IMR-90 (cell line): Measurements from ENCODE around the gene UFSP1. TPM values are rescaled to one million over a fixed set of nuclear protein-coding genes. Genes with fewer than 3 reads are reported as not detected.
A peak's percentile ranks its signal among the peaks of the same experiment; 100 is the strongest.
"Not testable (repeated sequence)": the region's sequence is repeated elsewhere in the genome, so short reads cannot be mapped to it uniquely, and the experiment has no call there.

Source experiments
- ATAC-seq: fragments of 200-7000 bp; cut with Tn5 transposase; 2 replicates; pipeline ENCODE4 v1.9.1; 2020; ENCODE audit warnings: low read depth, mild to moderate bottlenecking, moderate library complexity
- Bru-seq: library from RNA; stranded (reverse); fragments of 400-500 nt; gene quantifications from one replicate; lab custom pipeline; 2021; lab: Mats Ljungman, UMichigan
- BruChase-seq, 2 experiments: library from RNA; stranded (reverse); fragments of 400-500 nt; gene quantifications; one replicate each; lab custom pipeline; 2021; lab: Mats Ljungman, UMichigan
- BruUV-seq: library from RNA; stranded (reverse); fragments of 400-500 nt; replicated peaks from 2 replicates; lab custom pipeline; 2021; lab: Mats Ljungman, UMichigan
- CTCF ChIA-PET: fragments of 300-600 bp; formaldehyde crosslinking; extraction: SDS; loops from one replicate; lab custom pipeline; 2021; ENCODE audit warnings: antibody characterized with exemption; lab: Yijun Ruan, JAX
- POLR2A ChIA-PET: fragments of 300-600 bp; sonication (Branson Sonifier 250); formaldehyde crosslinking; loops from one replicate; lab custom pipeline; 2022; ENCODE audit warnings: antibody characterized with exemption; ENCODE audit not compliant: unreplicated experiment; lab: Charles Lee
- DNase-seq: peaks from one replicate; pipeline ENCODE4 v3.0.0; 2013
- H2AFZ ChIP-seq: replicated peaks from 2 replicates; pipeline ENCODE3; 2013; ENCODE audit warnings: low read length, mild to moderate bottlenecking; ENCODE audit not compliant: poor library complexity
- H2AK5ac ChIP-seq: 2 replicates; pipeline ENCODE4 v1.6.1; 2013; ENCODE audit warnings: low read depth, low read length, inconsistent platforms
- H2AK9ac ChIP-seq: replicated peaks from 2 replicates; pipeline ENCODE3; 2013; ENCODE audit warnings: mild to moderate bottlenecking, low read depth, low read length, moderate library complexity; ENCODE audit not compliant: poor library complexity
- H2BK120ac ChIP-seq: 2 replicates; pipeline ENCODE4 v1.6.1; 2013; ENCODE audit warnings: low read depth, low read length, inconsistent platforms
- H2BK15ac ChIP-seq: 3 replicates; pipeline ENCODE4 v1.6.1; 2013; ENCODE audit warnings: low read depth, low read length, inconsistent platforms
- H2BK20ac ChIP-seq: 2 replicates; pipeline ENCODE4 v1.6.1; 2013; ENCODE audit warnings: low read depth, mild to moderate bottlenecking, inconsistent platforms, low read length, moderate library complexity
- H2BK5ac ChIP-seq: 2 replicates; pipeline ENCODE4 v1.6.1; 2013; ENCODE audit warnings: mild to moderate bottlenecking, low read depth, low read length, inconsistent platforms; ENCODE audit not compliant: poor library complexity, severe bottlenecking
- H3K14ac ChIP-seq: replicated peaks from 2 replicates; pipeline ENCODE4 v1.6.1; 2013; ENCODE audit warnings: low read depth, low read length, inconsistent platforms
- H3K18ac ChIP-seq: 2 replicates; pipeline ENCODE4 v1.6.1; 2013; ENCODE audit warnings: low read depth, low read length, control low read depth
- H3K23ac ChIP-seq: 2 replicates; pipeline ENCODE4 v1.6.1; 2013; ENCODE audit warnings: low read depth, low read length, inconsistent platforms
- H3K27ac ChIP-seq: 2 replicates; pipeline ENCODE4 v1.5.1; 2013; ENCODE audit warnings: mild to moderate bottlenecking, control low read depth, low read length; ENCODE audit not compliant: insufficient read depth
- H3K27me3 ChIP-seq: 2 replicates; pipeline ENCODE4 v1.6.1; 2013; ENCODE audit warnings: low read length; ENCODE audit not compliant: control insufficient read depth, insufficient read depth
- H3K36me3 ChIP-seq: 2 replicates; pipeline ENCODE4 v1.6.1; 2013; ENCODE audit warnings: low read length, mixed read lengths; ENCODE audit not compliant: control insufficient read depth, insufficient read depth
- H3K4ac ChIP-seq: 2 replicates; pipeline ENCODE4 v1.6.1; 2013; ENCODE audit warnings: low read depth, low read length, inconsistent platforms
- H3K4me1 ChIP-seq: 2 replicates; pipeline ENCODE4 v1.6.1; 2013; ENCODE audit warnings: low read length, mixed read lengths; ENCODE audit not compliant: control insufficient read depth, insufficient read depth
- H3K4me2 ChIP-seq: 2 replicates; pipeline ENCODE4 v1.6.1; 2013; ENCODE audit warnings: low read depth, mild to moderate bottlenecking, control low read depth, low read length, moderate library complexity
- H3K4me3 ChIP-seq: 2 replicates; pipeline ENCODE4 v1.5.1; 2013; ENCODE audit warnings: low read depth, mild to moderate bottlenecking, control low read depth, low read length, moderate library complexity; ENCODE audit not compliant: insufficient read depth
- H3K56ac ChIP-seq: 2 replicates; pipeline ENCODE4 v1.6.1; 2013; ENCODE audit warnings: low read length, inconsistent platforms; ENCODE audit not compliant: insufficient read depth; ENCODE audit errors: extremely low read depth
- H3K79me1 ChIP-seq, 2 experiments: 2 replicates each; pipeline ENCODE4 v1.6.1; 2013; ENCODE audit warnings: low read length in 2 of 2, inconsistent platforms in 1 of 2, low read depth in 1 of 2
- H3K9ac ChIP-seq: 2 replicates; pipeline ENCODE4 v1.6.1; 2013; ENCODE audit warnings: low read depth, low read length, control low read depth
- H3K9me1 ChIP-seq: 2 replicates; pipeline ENCODE4 v1.6.1; 2013; ENCODE audit warnings: low read length, inconsistent platforms; ENCODE audit not compliant: insufficient read depth
- H3K9me3 ChIP-seq: 2 replicates; pipeline ENCODE4 v1.6.1; 2013; ENCODE audit warnings: low read length; ENCODE audit not compliant: control insufficient read depth, insufficient read depth
- H4K20me1 ChIP-seq: 2 replicates; pipeline ENCODE4 v1.6.1; 2013; ENCODE audit warnings: low read length, inconsistent platforms; ENCODE audit not compliant: insufficient read depth
- H4K5ac ChIP-seq: 2 replicates; pipeline ENCODE4 v1.6.1; 2013; ENCODE audit warnings: mild to moderate bottlenecking, low read depth, low read length, control low read depth
- H4K8ac ChIP-seq, 2 experiments: 2 replicates each; pipeline ENCODE4 v1.6.1; 2013; ENCODE audit warnings: low read depth in 2 of 2, low read length in 2 of 2, control low read depth in 1 of 2, inconsistent platforms in 1 of 2
- H4K91ac ChIP-seq: 2 replicates; pipeline ENCODE4 v1.6.1; 2013; ENCODE audit warnings: low read depth, low read length, inconsistent platforms; ENCODE audit not compliant: insufficient read depth
- MXI1 ChIP-seq: IDR thresholded peaks from 2 replicates; pipeline ENCODE4 v1.6.1; 2012; ENCODE audit warnings: low read depth, mild to moderate bottlenecking, low read length, moderate library complexity, borderline replicate concordance
- POLR2A ChIP-seq: IDR thresholded peaks from 2 replicates; pipeline ENCODE4 v1.6.1; 2012; ENCODE audit warnings: mild to moderate bottlenecking, low read depth, low read length
- RCOR1 ChIP-seq: IDR thresholded peaks from 2 replicates; pipeline ENCODE4 v1.6.1; 2012; ENCODE audit warnings: mild to moderate bottlenecking, low read length, improper control_type of control experiment; ENCODE audit not compliant: insufficient replicate concordance
- WGBS, 2 experiments: methylation state at CpG; one replicate each; pipeline versions ENCODE4 v1.1.5 to v1.1.7; 2013; ENCODE audit warnings: missing lambda C conversion rate in 2 of 2; ENCODE audit not compliant: insufficient read length in 1 of 2; ENCODE audit errors: extremely low coverage in 2 of 2; 5-methylcytosine and 5-hydroxymethylcytosine counted together
- dilution Hi-C: fragments of 300-500 bp; cut with HindIII; formaldehyde crosslinking; loops from one replicate; pipeline ENCODE4 v1.14.3; 2018; ENCODE audit warnings: low sequenced_read_pairs; ENCODE audit not compliant: unreplicated experiment
- in situ Hi-C: fragments of 300-500 bp; cut with MboI; formaldehyde crosslinking; loops from 3 replicates; pipeline ENCODE4 v1.14.3; 2019; ENCODE audit warnings: low sequenced_read_pairs, inconsistent platforms, mixed read lengths
- intact Hi-C: fragments of 100-400 bp; cut with micrococcal nuclease; formaldehyde crosslinking; loops from 2 replicates; pipeline ENCODE4 v1.10.0; 2022
- long read RNA-seq: library from polyadenylated mRNA; unstranded; transcript quantifications from one replicate; pipeline ENCODE4 v2.0.0, GENCODE V29; 2021; ENCODE audit not compliant: unreplicated experiment
- polyA plus RNA-seq, 3 experiments: library from polyadenylated mRNA; depleted of rRNA; stranded (reverse); fragments of >200 nt; gene quantifications; 2 replicates each; pipeline ENCODE4 v1.2.3, GENCODE V29; 2012; ENCODE audit warnings: low replicate concordance in 1 of 3
- total RNA-seq: library from RNA; depleted of rRNA; stranded (reverse); fragments of >200 nt; gene quantifications from 2 replicates; pipeline ENCODE4 v1.2.3, GENCODE V29; 2012; rRNA removed
- TF ChIP-seq, protein P1 (sequence below): fragments of 150-350 bp; IDR thresholded peaks from 2 replicates; pipeline ENCODE4 v1.6.1; 2017; ENCODE audit warnings: mild to moderate bottlenecking, antibody characterized with exemption, low read length, low read depth

UFSP1 gene
- 0.28 and 0.36 TPM in 2 replicates for total RNA-seq
- polyA plus RNA-seq (2012; rRNA removed): 1.0 TPM in 2 replicates
- polyA plus RNA-seq (2012; cell fraction: cytosol; rRNA removed): 2.0 and 2.5 TPM in 2 replicates
- 0.70 and 3.1 TPM in 2 replicates for polyA plus RNA-seq (2012; cell fraction: nucleus; rRNA removed; ENCODE audit: low replicate concordance)
- percentile 38 among the genes with signal in this experiment for Bru-seq, nascent RNA
- percentile 31 among the genes with signal in this experiment for BruChase-seq, experiment 1, labeled RNA remaining after a 6-hour chase
- percentile 30 among the genes with signal in this experiment for BruChase-seq, experiment 2, labeled RNA remaining after a 2-hour chase
- long read RNA-seq, partial matches to known transcripts: 0 of 3 reads
- long read RNA-seq, other reads (novel, unspliced or antisense): 0 of 3 reads

- in situ Hi-C loops: no loop called here
- ATAC-seq: peak; percentile 50
These were observed at the start of gene UFSP1 for GRCh38 chr7:100888988-100889750. UFSP1 (minus strand) TSS chr7:100889715; CDS start chr7:100889271, 444 bp downstream.

GRCh38 chr7:100936167-100936566 lies 46.7 kb upstream of the UFSP1 start:
- H3K4me1 ChIP-seq, H3K4ac ChIP-seq, H3K18ac ChIP-seq, H3K27me3 ChIP-seq, H3K9me3 ChIP-seq, H2AK5ac ChIP-seq, H3K4me2 ChIP-seq, H3K56ac ChIP-seq, intact Hi-C loops, H2AFZ ChIP-seq, H3K9me1 ChIP-seq, H3K14ac ChIP-seq, POLR2A ChIA-PET, H2BK20ac ChIP-seq, H2AK9ac ChIP-seq, H3K23ac ChIP-seq, BruUV-seq, H2BK5ac ChIP-seq, H2BK120ac ChIP-seq, H4K5ac ChIP-seq, H3K36me3 ChIP-seq, H2BK15ac ChIP-seq, H4K8ac ChIP-seq, H3K4me3 ChIP-seq, H3K79me1 ChIP-seq, H3K27ac ChIP-seq, H3K9ac ChIP-seq, dilution Hi-C loops, H4K20me1 ChIP-seq, DNase-seq, H4K91ac ChIP-seq, in situ Hi-C loops, CTCF ChIA-PET, ATAC-seq: not testable (repeated sequence)
- WGBS, 2 experiments: no CpG with 5 or more reads among the region's 7 CpGs

More at GRCh38 chr7:100888988-100889750, at the start of gene UFSP1:
- Histone ChIP-seq H3K56ac (peak within 1 kb of the TSS; percentile 46; the same call in 1 of the 2 replicates), H2AK9ac (peak within 1 kb of the TSS; percentile 99), H3K9me3 (no peaks in the 10 kb centered on the region), H3K36me3 (peaks cover 45% of the 10 kb centered on the region), H4K5ac (peak within 1 kb of the TSS; percentile 99), H2BK120ac (peak within 1 kb of the TSS; percentile 89), H3K23ac (peak within 1 kb of the TSS; percentile 76; the same call in 1 of the 2 replicates), H3K4ac (peak within 1 kb of the TSS; percentile 95), H3K27me3 (no peaks in the 10 kb centered on the region; the same call in 1 of the 2 replicates), H3K9me1 (peaks cover 3% of the 10 kb centered on the region; the same call in 1 of the 2 replicates), H3K4me1 (peaks cover 16% of the 10 kb centered on the region), H3K4me2 (peak within 1 kb of the TSS; percentile 93), H4K91ac (peak within 1 kb of the TSS; percentile 85), H3K79me1 (peaks cover 19 to 41% of the 10 kb centered on the region in 2 experiments), H3K4me3 (peak within 1 kb of the TSS; percentile 83), H3K9ac (peak within 1 kb of the TSS; percentile 89), H2AK5ac (peak within 1 kb of the TSS; percentile 91), H2BK5ac (peak within 1 kb of the TSS; percentile 83), H3K27ac (peak within 1 kb of the TSS; percentile 91), H2BK20ac (no peak within 1 kb of the TSS), H4K8ac (peak within 1 kb of the TSS; percentile 94 to 99), H2BK15ac (peak within 1 kb of the TSS; percentile 42; the same call in 1 of the 3 replicates), H2AFZ (peak within 1 kb of the TSS; percentile 87), H4K20me1 (peaks cover 15% of the 10 kb centered on the region; the same call in 1 of the 2 replicates), H3K18ac (peak within 1 kb of the TSS; percentile 70; the same call in 1 of the 2 replicates), H3K14ac (peak within 1 kb of the TSS; percentile 90)
- dilution Hi-C loops (no loop called here), intact Hi-C loops (no loop called here)
- 1% methylated on average over 18 of the region's 73 CpGs; no CpG with 5 or more reads in 1 of the 2 experiments for WGBS, 2 experiments
- TF ChIP-seq MXI1 (peak; percentile 93), POLR2A (peak; percentile 46; the same call in 1 of the 2 replicates), RCOR1 (no peak)
- TF ChIP-seq, protein P1, sequence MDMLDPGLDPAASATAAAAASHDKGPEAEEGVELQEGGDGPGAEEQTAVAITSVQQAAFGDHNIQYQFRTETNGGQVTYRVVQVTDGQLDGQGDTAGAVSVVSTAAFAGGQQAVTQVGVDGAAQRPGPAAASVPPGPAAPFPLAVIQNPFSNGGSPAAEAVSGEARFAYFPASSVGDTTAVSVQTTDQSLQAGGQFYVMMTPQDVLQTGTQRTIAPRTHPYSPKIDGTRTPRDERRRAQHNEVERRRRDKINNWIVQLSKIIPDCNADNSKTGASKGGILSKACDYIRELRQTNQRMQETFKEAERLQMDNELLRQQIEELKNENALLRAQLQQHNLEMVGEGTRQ: peak; percentile 46
- no TSS peak for BruUV-seq
- POLR2A ChIA-PET: interaction anchor here (0.8 to 1.4 kb wide), 3 partner anchors 14 to 184 kb away, joined by 3 to 15 read pairs (median 4); partner anchors contain the start of genes POP7 and SRRT
- DNase-seq: no peak
- CTCF ChIA-PET: interaction anchor here (0.5 kb wide), 1 partner anchor 305 kb away, joined by 3 read pairs; no protein-coding TSS in a partner anchor
